Fibroblast of skin of scalp (primary cell): Measurements from ENCODE around the gene ATAD3A.
A peak's percentile ranks its signal among the peaks of the same experiment; 100 is the strongest.
"Not testable (repeated sequence)": the region's sequence is repeated elsewhere in the genome, so short reads cannot be mapped to it uniquely, and the experiment has no call there.

Experiments
- DNase-seq: peaks from one replicate; pipeline ENCODE4 v3.0.0-alpha.2; 2013

ATAD3A gene

DNA sequence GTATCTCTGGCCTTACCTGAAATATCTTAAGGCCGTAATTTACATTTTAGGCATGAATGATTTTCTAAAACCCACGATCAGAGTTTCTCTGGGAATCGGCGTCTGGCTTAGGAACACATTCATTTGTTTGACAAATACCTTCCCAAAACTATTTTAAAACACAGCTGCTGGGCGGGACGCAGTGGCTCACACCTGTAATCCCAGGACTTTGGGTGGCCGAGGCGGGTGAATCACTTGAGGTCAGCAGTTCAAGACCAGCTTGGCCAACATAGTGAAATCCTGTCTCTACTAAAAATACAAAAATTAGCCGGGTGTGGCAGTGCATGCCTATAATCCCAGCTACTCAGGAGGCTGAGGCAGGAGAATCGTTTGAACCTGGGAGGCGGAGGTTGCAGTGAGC lies 45.0 kb downstream of the ATAD3A start:
- not testable (repeated sequence) for DNase-seq

DNA sequence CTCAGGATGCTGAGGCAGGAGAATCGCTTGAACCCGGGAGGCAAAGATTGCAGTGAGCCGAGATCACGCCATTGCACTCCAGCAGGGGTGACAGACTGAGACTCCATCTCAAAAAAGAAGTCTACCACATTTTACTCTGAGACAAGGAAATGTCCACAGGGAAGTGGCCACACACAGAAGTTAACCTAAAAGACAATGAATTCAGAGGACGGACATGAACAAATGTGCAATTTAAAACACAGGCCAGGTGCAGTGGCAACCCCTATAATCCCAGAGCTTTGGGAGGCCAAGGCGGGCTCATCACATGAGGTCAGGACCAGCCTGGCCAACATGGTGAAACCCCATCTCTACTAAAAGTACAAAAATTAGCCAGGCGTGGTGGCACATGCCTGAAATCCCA lies 45.7 kb downstream of the ATAD3A start:
- DNase-seq: not testable (repeated sequence)

GRCh38 chr1:1558591-1558990 lies 46.6 kb downstream of the ATAD3A start:
- no peak for DNase-seq

DNA sequence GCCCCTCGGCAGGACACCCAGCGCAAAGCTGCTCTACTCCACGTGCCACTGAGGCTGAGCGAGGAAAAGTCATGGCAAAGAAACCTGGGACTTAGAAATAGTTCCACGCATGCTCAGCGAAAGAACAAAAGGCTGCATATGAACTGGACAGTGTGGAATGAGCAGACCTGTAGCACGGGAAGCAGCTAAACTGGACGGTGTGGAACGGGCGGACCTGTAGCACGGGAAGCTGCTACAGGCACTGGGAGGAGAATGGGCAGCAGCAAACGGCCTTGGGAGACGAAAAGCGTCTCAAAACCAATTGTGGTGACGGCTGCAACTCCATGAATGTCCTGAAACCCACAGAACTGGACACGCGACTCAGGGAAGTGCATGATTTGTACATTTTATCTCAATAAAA lies 47.1 kb downstream of the ATAD3A start:
- DNase-seq: no peak

- DNase-seq: no peak
Measured at GRCh38 chr1:1560178-1560577, 48.2 kb downstream of the ATAD3A start.

- DNase-seq: no peak
Measured at GRCh38 chr1:1561801-1562470, 50.0 kb downstream of the ATAD3A start.

GRCh38 chr1:1562556-1563195 lies 50.7 kb downstream of the ATAD3A start:
- DNase-seq: no peak

DNA sequence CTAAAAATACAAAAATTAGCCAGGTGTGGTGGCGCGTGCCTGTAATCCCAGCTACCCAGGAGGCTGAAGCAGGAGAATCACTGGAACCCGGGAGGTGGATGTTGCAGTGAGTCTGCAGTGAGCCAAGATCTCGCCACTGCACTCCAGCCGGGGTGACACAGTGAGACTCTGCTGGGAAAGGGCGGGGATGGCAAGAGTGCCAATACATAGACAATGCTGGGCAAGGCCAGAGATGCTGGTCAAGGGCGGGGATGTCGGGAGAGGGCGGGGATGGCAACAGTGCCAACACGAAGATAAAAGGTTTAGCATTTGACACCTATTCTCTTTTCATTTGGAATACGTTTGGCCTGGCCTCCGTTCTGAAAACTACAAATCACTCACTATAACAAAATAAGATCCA lies 51.7 kb downstream of the ATAD3A start:
- DNase-seq: no peak

DNA sequence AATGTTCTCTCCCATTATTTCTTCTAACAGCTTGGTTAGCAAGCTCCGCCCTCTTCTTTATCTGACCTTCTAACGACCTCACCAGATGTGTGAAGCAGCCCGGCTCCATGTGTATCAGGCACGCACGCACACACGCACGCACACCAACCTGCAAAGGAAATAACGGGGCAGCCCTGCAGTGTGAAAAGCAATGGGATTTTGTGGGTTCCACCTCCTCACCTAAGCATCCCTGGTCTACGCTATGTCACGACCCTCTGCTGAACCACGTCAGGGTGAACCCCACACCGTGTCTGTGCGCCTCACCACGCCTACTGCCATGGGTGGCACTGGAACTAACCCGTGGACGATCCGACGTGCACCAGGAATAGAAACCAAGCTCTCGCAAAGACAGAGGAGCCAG lies 52.3 kb downstream of the ATAD3A start:
- DNase-seq: no peak

DNA sequence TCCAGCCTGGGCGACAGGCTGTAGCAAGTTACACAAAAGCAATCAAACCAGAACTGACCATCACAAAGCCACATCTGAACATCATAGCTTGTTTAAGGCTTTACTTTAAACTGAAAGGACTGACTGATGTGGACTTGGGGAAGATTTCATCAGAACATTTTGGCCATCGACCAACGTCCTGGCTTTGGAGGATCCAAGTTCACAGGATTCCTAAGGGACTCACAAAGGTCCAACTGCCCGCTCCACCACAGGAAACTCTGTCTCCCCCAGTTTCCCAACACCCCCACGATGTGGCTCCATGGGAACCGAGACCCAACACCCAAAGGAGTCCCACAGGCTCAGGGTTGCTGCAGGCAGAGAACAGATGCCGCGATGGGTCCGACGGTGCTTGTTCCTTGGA lies 53.4 kb downstream of the ATAD3A start:
- DNase-seq: peak; percentile 24

DNA sequence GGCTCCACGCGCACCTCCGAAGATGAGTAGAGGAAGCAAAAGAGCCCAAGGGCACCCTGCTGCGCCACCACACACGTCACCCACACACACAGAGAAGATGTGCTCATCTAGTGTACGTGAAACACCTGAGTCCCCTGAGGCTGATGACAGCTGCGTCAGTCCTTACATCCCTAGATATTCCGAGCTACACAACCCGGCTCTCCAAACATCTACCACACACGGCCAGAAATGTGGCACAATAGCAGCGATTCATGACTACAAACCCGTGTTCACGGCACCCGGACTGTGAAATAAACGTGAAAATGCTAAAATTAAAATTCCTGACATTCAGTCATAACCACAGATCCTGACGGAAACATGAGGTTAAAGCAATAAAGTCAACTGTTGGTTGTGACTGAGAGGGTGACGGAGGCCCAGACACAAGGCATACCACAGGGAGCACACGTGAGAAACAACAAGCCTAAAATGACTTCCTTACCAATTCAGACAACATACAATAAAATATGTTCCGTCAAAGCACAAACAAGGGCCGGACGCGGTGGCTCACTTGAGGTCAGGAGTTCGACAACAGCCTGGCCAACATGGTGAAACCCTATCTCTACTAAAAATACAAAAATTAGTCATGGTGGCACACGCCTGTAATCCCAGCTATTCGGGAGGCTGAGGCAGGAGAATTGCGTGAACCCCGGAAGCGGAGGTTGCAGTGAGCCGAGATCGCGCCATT lies 55.4 kb downstream of the ATAD3A start:
- no peak for DNase-seq

- DNase-seq: no peak
Measured at GRCh38 chr1:1567891-1568291, 55.9 kb downstream of the ATAD3A start.

DNA sequence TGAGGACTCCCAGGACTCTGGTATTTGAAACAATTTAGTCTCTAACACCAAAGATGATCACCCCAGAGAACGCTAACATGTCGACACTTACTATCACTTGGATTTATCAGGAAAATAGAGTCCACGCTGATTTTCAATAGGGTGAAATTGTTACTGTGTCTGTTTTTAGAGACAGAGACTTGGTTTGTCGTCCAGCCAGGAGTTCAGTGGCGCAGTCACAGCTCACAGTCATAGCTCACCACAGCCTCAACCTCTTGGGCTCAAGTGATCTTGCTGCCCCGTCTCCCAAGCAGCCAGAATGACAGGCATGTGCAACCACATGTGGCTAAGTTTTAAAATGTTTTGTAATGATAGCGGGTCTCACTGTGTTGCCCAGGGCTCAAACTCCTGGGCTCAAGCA lies 57.4 kb downstream of the ATAD3A start:
- DNase-seq: no peak

DNA sequence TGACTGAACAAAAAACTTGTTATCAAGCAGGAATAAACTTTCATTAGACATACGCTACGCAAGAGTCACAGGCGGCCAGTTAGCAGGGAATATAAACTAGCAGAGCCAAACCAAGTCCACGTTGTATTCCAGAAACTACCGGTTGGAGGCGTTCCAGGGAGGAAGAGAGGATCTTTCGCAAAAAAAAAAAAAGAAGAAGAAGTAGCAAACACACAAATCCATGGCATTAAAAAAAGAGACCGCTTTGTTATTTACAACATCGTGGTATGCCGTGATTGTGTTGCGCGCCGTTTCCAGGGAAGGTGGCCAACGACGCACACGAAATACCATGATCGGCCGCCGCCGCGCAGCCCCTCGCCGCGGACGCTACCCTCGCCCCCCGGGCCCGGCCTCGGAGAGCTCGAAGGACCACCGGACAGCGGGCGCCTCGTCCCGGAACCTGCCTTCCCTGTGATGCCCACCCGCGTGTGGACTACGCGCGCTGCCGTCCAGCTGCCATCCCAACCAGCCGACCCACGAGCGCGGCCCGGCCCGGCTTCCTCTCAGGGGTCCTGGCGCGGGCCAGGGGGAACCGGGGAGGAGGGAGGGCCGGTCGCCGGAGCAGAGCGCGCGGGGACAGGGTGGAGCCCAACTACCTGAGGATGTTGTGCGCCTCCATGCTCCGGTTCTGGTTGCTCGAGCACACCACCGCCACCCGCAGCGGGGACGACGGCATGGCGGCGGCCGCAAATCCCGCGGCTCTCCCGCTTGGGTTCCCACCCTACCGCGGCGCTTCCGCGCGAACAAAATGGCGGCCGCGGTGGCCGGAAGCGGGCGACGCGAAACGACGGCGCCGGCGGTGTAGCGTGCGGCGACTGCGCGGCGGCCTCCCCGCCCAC lies 62.1 kb downstream of the ATAD3A start:
- DNase-seq: peak; percentile 74

- DNase-seq: peak; percentile 94
Measured at GRCh38 chr1:1574721-1575537, 63.0 kb downstream of the ATAD3A start, which contains the start of gene SSU72. SSU72 (minus strand) TSS chr1:1574863; CDS start chr1:1574557, 306 bp downstream.

- DNase-seq: no peak
Measured at GRCh38 chr1:1577367-1578011, 65.5 kb downstream of the ATAD3A start.

DNA sequence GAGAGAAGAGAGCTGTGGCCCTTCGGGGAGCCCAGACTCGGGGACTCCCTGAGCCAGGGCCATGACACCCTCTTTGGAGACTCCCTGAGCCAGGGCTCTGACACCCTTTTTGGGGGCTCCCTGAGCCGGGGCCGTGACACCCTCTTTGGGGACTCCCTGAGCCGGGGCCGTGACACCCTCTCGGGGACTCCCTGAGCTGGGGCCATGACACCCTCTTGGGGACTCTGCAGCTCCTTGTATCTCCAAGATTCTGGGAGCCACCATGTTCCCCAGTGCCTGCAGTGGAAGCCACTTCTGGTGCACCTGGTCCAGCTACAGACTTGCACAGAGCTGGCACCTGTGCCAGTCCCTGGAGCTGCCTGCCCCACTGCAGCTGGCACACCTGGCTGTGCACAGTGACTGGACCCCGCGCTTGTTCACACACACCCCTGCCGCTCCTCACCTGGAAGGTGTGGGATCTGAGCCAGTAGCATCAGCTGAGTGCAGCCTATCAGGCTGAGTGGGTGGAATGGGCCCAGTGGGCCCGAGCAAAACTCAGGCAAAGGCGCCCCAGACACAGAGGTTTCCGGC lies 66.5 kb downstream of the ATAD3A start:
- no peak for DNase-seq

- DNase-seq: no peak
Measured at GRCh38 chr1:1582585-1583346, 70.8 kb downstream of the ATAD3A start.

DNA sequence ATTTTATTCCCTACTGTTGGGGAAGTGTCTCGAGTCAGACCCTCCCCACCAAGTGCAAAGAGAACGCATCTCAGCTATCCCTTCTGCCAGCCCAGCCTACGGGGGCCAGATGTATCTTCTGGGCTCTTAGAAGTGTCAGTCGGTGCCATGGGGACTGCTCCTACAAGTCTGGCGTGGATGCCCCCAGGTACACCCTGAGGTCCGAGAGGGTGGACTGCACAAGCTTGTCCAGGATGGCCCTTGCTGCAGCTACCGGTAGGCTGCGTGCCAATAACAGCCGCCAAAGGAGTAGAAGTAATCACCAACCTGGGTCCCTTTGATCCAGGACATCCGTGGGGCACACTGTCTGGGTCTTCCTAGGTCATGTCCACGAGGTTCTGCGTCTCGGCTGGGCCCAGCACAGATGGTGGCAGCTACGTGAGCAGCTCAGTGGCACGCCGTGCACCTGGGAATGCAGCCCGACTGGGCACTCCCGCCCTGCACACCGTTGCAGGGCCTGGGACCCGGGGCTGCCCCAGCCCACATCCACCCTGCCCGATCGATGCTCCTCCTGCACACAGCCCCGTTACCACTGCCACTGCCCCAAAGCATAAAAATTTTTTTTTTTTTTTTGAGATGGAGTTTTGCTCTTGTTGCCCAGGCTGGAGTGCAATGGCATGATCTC lies 71.5 kb downstream of the ATAD3A start:
- DNase-seq: no peak
